GM18870 (cell line): ENCODE results near the gene PIGX.
"Not testable (repeated sequence)": the region's sequence is repeated elsewhere in the genome, so short reads cannot be mapped to it uniquely, and the experiment has no call there.

Source experiments
- ATAC-seq: cut with Tn5 transposase; IDR thresholded peaks from one replicate; pipeline ENCODE4 v1.9.1; 2021; ENCODE audit warnings: moderate library complexity; ENCODE audit not compliant: unreplicated experiment

Gene PIGX

GRCh38 chr3:196700801-196701200 lies 11.4 kb upstream of the PIGX start:
- no peak for ATAC-seq

DNA sequence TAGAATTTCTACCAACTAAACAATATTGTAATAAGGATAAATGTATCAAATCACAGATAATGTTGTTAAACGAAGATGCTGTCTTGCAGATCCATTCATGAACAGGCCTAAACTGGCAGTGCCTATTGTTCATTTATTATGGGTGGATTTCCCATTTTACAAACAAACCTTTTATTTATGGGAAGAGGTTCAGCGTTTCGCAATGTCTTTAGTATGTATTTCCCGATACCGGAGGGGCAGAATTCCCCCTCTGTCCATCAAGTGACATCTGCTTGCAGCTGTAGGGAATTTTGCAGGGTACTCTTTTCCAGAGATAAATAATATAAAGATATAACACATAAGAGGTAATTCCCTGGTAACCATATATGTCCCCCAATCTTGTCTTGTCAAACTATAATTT lies 5.8 kb upstream of the PIGX start:
- ATAC-seq, result no peak

- no peak for ATAC-seq
Observed at GRCh38 chr3:196706731-196707130, 5.4 kb upstream of the PIGX start.

DNA sequence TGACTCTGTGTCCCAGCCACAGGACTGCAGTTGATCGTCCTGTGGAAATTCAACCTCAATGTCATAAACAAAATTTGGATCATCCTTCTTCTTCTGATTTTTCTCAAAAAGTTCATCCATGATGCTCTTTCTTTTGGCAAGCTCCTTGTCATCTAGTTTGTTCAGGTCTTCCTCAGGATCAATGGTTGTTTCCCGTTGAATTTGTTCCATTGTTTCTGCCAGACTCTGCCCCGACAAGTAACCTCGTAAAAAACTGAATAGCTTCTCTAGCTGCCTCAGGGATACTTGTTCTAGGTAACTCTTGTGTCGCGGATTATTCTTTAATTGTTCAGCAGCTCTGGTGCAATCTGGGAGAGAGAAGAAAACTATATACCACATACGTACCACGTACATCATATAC lies 4.6 kb upstream of the PIGX start:
- ATAC-seq, result no peak

GRCh38 chr3:196708467-196708866 lies 3.7 kb upstream of the PIGX start:
- ATAC-seq, result no peak

DNA sequence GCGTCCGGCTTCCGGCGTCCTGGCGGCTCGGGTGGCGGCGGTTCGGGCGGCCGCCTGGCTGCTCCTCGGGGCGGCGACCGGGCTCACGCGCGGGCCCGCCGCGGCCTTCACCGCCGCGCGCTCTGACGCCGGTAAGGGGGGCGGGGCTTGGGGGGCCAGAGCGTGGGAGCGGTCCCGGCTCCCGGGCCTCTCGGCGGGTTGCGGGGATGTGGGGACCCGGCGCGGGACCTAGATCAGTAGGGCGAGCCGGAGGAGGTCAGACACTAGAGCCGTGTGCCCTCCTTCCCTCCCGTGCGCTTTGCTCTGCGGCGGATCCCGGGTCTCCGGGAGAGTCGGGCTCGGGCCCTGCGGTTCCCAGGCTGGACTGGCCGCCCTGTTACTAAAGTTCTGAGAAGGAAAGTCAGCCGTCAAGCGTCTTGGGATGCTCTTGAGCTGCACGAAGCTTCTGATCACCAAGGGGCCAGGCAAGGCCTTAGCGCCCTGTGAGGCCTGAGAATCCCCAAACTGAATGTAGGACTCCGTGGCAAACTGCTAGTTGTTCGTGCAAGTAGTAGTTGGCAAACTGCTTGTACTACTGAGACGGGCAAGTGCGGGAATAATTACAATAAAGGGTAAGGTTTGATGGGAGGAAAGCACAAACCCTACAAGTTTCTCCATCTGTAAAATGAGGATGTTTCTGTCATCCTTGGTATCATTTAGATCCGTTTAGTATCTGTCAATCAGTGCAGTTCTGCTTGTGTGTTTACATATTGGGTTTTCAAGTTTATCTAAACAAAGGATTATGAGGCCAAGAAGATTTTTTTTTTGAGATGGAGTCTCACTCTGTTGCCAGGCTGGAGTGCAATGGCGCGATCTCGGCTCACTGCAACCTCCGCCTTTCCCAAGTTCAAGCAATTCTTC lies 587 bp downstream of the PIGX start:
- peak; percentile 34 for ATAC-seq

GRCh38 chr3:196717162-196717561 lies 5.0 kb downstream of the PIGX start:
- not testable (repeated sequence) for ATAC-seq

- ATAC-seq, result no peak
Observed at GRCh38 chr3:196721097-196721496, 8.9 kb downstream of the PIGX start.

DNA sequence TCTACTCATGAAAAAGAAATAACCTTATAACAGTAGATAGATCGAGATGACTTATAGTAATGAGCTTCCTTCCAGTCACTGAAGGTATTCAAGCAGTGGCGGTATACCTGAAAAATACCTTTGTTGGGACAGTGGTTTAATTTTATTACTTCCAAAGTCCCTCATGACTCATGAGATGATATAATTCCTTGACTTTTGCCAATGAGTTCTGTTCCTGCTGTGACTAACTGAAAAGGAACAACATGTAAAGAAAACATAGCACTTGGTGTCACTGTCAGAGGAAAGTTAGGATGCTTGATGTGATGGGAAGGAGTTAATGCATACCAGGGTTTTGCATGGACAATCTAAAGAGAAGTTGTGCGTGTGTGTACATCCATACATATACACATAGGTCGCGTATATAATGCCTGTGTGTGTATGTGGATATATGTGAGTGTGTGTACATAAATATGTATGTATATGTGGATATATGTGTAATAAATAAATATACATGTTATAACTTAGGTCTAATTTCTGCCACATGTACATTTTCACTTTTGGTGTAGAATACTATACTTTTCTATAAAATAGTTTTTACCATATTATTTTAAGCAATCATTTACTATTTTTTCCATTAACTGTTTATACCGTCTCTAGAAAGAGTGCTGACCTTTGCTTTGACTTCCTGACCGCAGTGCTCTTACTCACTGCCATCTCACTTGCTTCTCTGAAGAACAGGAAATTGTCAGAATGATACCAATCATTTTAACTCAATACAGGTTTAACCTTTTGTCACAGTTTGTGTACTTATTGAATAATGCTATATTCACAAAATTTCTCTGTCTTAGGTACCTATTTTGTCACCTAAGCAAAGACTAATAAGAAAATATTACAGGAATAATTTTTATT lies 14.9 kb downstream of the PIGX start:
- ATAC-seq, result no peak

DNA sequence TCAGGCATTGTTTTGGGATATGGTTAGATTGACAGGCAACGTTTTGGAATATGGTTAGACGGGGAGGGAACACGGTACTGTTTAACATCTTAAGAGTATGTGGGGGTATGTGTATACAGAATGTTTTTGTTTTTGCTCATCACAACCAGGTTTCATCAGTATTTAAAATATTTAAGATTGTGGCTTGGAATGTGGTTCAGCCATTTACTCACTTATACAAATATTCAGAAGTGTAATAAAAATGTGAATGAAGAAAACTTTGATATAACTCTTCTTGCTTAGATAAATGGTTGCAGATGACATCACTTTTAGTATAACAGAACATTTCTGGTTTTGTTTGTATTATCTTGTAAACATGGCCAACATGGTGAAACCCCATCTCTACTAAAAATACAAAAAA lies 23.6 kb downstream of the PIGX start:
- ATAC-seq, result no peak

GRCh38 chr3:196736670-196737374 lies 24.6 kb downstream of the PIGX start:
- no peak for ATAC-seq

DNA sequence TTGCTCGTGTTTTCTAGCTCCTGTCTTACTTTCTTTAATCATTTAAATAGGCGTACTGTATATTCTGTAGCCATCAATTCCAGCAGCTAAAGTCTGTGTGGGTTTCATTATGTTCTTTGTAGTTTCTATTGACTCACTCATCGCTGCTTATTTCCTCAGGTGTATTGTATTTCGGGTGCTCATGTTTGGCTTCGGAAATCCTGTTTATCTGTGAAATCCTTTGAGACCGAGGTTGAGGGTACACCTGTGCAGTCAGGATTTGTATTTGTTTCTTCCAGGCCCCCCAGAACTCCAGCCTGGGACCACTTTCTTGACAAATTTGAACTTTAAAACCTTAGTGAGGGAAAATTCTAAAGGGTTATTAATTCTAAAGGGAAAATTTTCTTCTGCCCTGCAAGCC lies 25.5 kb downstream of the PIGX start:
- no peak for ATAC-seq

DNA sequence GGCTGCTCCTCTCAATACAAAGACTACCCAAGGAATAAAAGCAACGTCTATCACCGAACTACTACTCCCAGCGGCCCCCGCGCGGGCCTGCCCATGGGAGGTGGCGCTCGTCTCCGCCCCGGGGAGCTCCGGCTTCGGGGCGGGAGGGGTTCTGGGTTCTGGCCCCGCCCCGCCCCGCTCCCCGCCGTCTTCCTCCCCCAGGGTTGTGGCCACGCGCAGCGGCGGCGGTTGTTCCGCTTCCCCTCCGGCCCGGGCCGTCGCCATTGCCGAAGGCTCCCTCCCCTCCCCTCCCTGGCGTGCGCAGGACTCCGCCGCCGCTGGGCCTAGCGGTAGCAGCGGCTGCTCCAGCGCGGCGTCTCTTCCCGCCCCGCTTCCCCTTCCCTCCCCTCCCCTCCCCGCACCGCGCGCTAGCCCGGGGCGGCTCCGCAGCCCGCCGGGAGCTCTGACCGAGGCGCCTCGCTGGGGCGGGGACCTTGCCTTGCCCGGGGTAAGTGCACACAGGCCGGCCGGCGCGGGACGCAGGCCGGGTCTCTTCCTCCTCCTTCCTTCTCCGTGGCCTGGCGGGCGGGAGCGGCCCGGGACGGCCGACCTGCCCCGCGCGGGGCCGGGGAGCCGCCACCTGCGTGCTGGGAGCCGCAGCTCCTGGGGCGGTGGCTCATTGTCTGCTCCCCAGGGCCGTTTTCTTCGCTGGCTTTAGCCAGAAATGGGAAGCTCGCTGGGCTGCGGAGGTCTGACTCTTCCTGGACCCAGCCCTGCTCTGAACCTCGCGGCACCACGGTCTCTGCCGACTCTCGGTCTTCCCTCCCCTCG lies 27.7 kb downstream of the PIGX start, which contains the start of gene PAK2:
PAK2 (plus strand) TSS at position 187 of the 810 bp plus-strand sequence. CDS start 42,790 bp downstream, outside the sequence.
- peak; percentile 66 for ATAC-seq

GRCh38 chr3:196740481-196741248 lies 28.5 kb downstream of the PIGX start:
- ATAC-seq, result peak; percentile 5

DNA sequence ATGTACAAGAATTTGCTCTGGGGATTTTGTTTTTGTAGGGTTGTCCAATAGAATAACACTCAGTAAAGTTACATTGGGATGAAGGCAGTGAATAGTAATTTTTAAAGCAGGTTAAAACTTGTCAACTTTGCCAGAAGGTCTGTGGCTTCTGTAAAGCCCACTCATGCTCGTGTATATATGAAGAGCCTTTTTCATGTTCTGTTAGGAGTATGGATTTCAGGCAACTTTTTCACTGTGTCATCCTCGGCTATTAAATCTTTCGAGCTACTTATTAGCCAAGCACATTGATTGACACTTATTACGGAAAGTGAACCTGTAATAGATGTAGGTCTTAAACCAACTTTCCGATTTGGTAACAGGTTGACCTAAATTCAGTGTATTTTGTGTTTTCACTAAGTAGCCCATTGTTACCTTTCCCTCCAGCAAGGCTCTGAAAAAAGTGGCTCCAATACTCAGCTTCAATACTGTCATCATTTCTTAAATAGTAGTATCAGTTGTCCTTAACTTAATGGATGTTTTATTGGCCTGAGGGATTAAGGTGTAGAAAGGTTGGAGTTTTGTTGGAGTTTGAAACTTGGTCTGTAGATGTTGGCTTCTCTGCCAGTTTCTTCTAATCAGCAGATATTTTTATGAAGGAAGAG lies 29.2 kb downstream of the PIGX start:
- no peak for ATAC-seq

- not testable (repeated sequence) for ATAC-seq
Observed at GRCh38 chr3:196743569-196743968, 31.4 kb downstream of the PIGX start.

GRCh38 chr3:196749125-196749524 lies 36.9 kb downstream of the PIGX start:
- no peak for ATAC-seq

- no peak for ATAC-seq
Observed at GRCh38 chr3:196753201-196753600, 41.0 kb downstream of the PIGX start.
